ENCODE results near the gene KSR1. TPM values are rescaled to one million over a fixed set of nuclear protein-coding genes. Genes with fewer than 3 reads are reported as not detected.

The KSR1 gene
- total and polyA plus RNA-seq, 2 of the 4 experiments (the other 2 are of a cell fraction): 12.5 to 21.9 TPM

GRCh38 chr17:27461192-27461859 lies 5.1 kb downstream of the KSR1 start:
- intact Hi-C loops (cut with micrococcal nuclease): no loop called here
- Histone ChIP-seq H3K4ac (ENCODE audit: low read depth, low read length) (no peak overlapping the region), H3K4me2 (ENCODE audit: low read depth, low read length) (no peak overlapping the region), H3K18ac (ENCODE audit: low read depth, low read length) (no peak overlapping the region), H2BK5ac (ENCODE audit: low read depth, low read length, poor library complexity, severe bottlenecking) (no peak overlapping the region), H3K27ac (ENCODE audit: insufficient read depth, low read length) (no peak overlapping the region), H2AK9ac (replicated peaks; ENCODE audit: low read depth, low read length, poor library complexity) (no peak overlapping the region), H2AFZ (replicated peaks; ENCODE audit: low read length, poor library complexity) (no peak overlapping the region), H3K14ac (replicated peaks; ENCODE audit: low read depth, low read length) (no peak overlapping the region), H2BK20ac (ENCODE audit: low read depth, low read length) (no peak overlapping the region), H4K8ac (ENCODE audit: low read depth in 2 of 2, low read length in 2 of 2) (no peak overlapping the region), H4K20me1 (ENCODE audit: insufficient read depth, low read length) (peaks cover 92% of the 10 kb centered on the region), H4K5ac (ENCODE audit: low read depth, low read length) (no peak overlapping the region), H3K27me3 (ENCODE audit: control insufficient read depth, insufficient read depth, low read length) (no peaks in the 10 kb centered on the region), H4K91ac (ENCODE audit: insufficient read depth, low read depth, low read length) (no peak overlapping the region), H3K9me3 (ENCODE audit: control insufficient read depth, insufficient read depth, low read length) (no peaks in the 10 kb centered on the region), H3K4me1 (ENCODE audit: control insufficient read depth, insufficient read depth, low read length) (peaks cover 28% of the 10 kb centered on the region), H3K9ac (ENCODE audit: low read depth, low read length) (no peak overlapping the region), H2AK5ac (ENCODE audit: low read depth, low read length) (no peak overlapping the region), H3K9me1 (ENCODE audit: insufficient read depth, low read length) (peaks cover 16% of the 10 kb centered on the region), H3K36me3 (ENCODE audit: control insufficient read depth, insufficient read depth, low read length) (peaks cover 8% of the 10 kb centered on the region; the same call in 1 of the 2 replicates), H3K56ac (ENCODE audit: extremely low read depth, insufficient read depth, low read length) (no peak overlapping the region), H3K79me1 (ENCODE audit: low read depth in 1 of 2, low read length in 2 of 2) (peaks cover 46 to 86% of the 10 kb centered on the region in 2 experiments), H2BK15ac (ENCODE audit: low read depth, low read length) (no peak overlapping the region), H2BK120ac (ENCODE audit: low read depth, low read length) (no peak overlapping the region), H3K23ac (ENCODE audit: low read depth, low read length) (no peak overlapping the region), H3K4me3 (ENCODE audit: insufficient read depth, low read depth, low read length) (no peak overlapping the region)
- 84% methylated on average over 5 of the region's 10 CpGs; no CpG with 5 or more reads in 1 of the 2 experiments for WGBS, 2 experiments (ENCODE audit: extremely low coverage in 2 of 2, insufficient read length in 1 of 2)
- ChIA-PET POLR2A (ENCODE audit: unreplicated experiment) (no interaction called here), CTCF (no interaction called here)
- in situ Hi-C loops (cut with MboI; ENCODE audit: low sequenced_read_pairs): no loop called here
- dilution Hi-C loops (cut with HindIII; ENCODE audit: low sequenced_read_pairs, unreplicated experiment): no loop called here
- no TSS peak for BruUV-seq (replicated peaks)
- ATAC-seq (ENCODE audit: low read depth): no peak
- DNase-seq: no peak
- TF ChIP-seq POLR2A (IDR thresholded peaks at IDR 0.05; ENCODE audit: low read depth, low read length) (no peak), MXI1 (IDR thresholded peaks at IDR 0.05; ENCODE audit: borderline replicate concordance, low read depth, low read length) (no peak), RCOR1 (IDR thresholded peaks at IDR 0.05; ENCODE audit: insufficient replicate concordance, low read length) (no peak), RAD21 (IDR thresholded peaks at IDR 0.05; ENCODE audit: low read length) (no peak), USF2 (IDR thresholded peaks at IDR 0.05; ENCODE audit: low read depth, low read length) (no peak), MAFK (IDR thresholded peaks at IDR 0.05; ENCODE audit: low read depth, low read length) (no peak), RFX5 (IDR thresholded peaks at IDR 0.05; ENCODE audit: low read depth, low read length) (no peak), CHD1 (IDR thresholded peaks at IDR 0.05; ENCODE audit: low read depth, low read length) (no peak), CTCF (conservative IDR thresholded peaks at IDR 0.05; ENCODE audit: low read depth, low read length) (no peak), SMC3 (IDR thresholded peaks at IDR 0.05; ENCODE audit: low read depth, low read length) (no peak), FOS (IDR thresholded peaks at IDR 0.05; ENCODE audit: low read depth, low read length) (no peak), CEBPB (IDR thresholded peaks at IDR 0.05; ENCODE audit: low read depth, low read length) (no peak), BHLHE40 (IDR thresholded peaks at IDR 0.05; ENCODE audit: low read depth, low read length) (no peak), NFE2L2 (IDR thresholded peaks at IDR 0.05; ENCODE audit: low read depth, low read length) (no peak), MAZ (IDR thresholded peaks at IDR 0.05; ENCODE audit: borderline replicate concordance, low read depth, low read length) (no peak), ELK1 (IDR thresholded peaks at IDR 0.05; ENCODE audit: borderline replicate concordance, low read depth, low read length) (no peak)
